ENCODE results near the gene LIG1. TPM values are rescaled to one million over a fixed set of nuclear protein-coding genes. Genes with fewer than 3 reads are reported as not detected.
"Not testable (repeated sequence)": the region's sequence is repeated elsewhere in the genome, so short reads cannot be mapped to it uniquely, and the experiment has no call there.

The LIG1 gene
- total RNA-seq, 1 donor, result 11.9 TPM

GRCh38 chr19:48090281-48090802 is 79.8 kb downstream of the LIG1 start:
- no peak overlapping the region for H3K27ac ChIP-seq (ENCODE audit: low read depth, low read length)
- H3K9me3 ChIP-seq (ENCODE audit: low read depth, low read length), result peaks cover 3% of the 10 kb centered on the region
- no peak overlapping the region for H3K4me3 ChIP-seq (ENCODE audit: insufficient read depth, low read length)
- H3K79me2 ChIP-seq (ENCODE audit: insufficient read depth, low read length), result no peaks in the 10 kb centered on the region
- H3K4me2 ChIP-seq (ENCODE audit: insufficient read depth, low read length), result no peak overlapping the region
- H3K4me1 ChIP-seq (ENCODE audit: insufficient read depth, low read length), result peaks cover 17% of the 10 kb centered on the region
- no peak for TF ChIP-seq CTCF (IDR thresholded peaks at IDR 0.05; ENCODE audit: extremely low read depth, low read depth, low read length)
- DNase-seq (ENCODE audit: insufficient read length, low spot score, missing footprints), result no peak
- H4K20me1 ChIP-seq (ENCODE audit: insufficient read depth, low read length), result no peaks in the 10 kb centered on the region
- no peak overlapping the region for H2AFZ ChIP-seq (ENCODE audit: low read length)
- no peaks in the 10 kb centered on the region for H3K36me3 ChIP-seq (ENCODE audit: insufficient read depth, low read length)
- H3K27me3 ChIP-seq (ENCODE audit: insufficient read depth, low read length), result peaks cover 20% of the 10 kb centered on the region

- DNase-seq (ENCODE audit: insufficient read length, low spot score, missing footprints); H3K27ac ChIP-seq (ENCODE audit: low read depth, low read length); H3K79me2 ChIP-seq (ENCODE audit: insufficient read depth, low read length): not testable (repeated sequence)
These were observed 81.2 kb downstream of the LIG1 start for GRCh38 chr19:48088991-48089390.

GRCh38 chr19:48085904-48086864 is 84.0 kb downstream of the LIG1 start:
- DNase-seq (ENCODE audit: insufficient read length, low spot score, missing footprints), result no peak
- Histone ChIP-seq H2AFZ (ENCODE audit: low read length) (no peak overlapping the region), H3K4me3 (ENCODE audit: insufficient read depth, low read length) (no peak overlapping the region), H3K9me3 (ENCODE audit: low read depth, low read length) (peaks cover 3% of the 10 kb centered on the region), H4K20me1 (ENCODE audit: insufficient read depth, low read length) (no peaks in the 10 kb centered on the region), H3K79me2 (ENCODE audit: insufficient read depth, low read length) (no peaks in the 10 kb centered on the region), H3K27me3 (ENCODE audit: insufficient read depth, low read length) (peaks cover 13% of the 10 kb centered on the region), H3K4me2 (ENCODE audit: insufficient read depth, low read length) (no peak overlapping the region), H3K4me1 (ENCODE audit: insufficient read depth, low read length) (peaks cover 17% of the 10 kb centered on the region), H3K36me3 (ENCODE audit: insufficient read depth, low read length) (no peaks in the 10 kb centered on the region), H3K27ac (ENCODE audit: low read depth, low read length) (no peak overlapping the region)
- TF ChIP-seq CTCF (IDR thresholded peaks at IDR 0.05; ENCODE audit: extremely low read depth, low read depth, low read length), result no peak

More at GRCh38 chr19:48088991-48089390, 81.2 kb downstream of the LIG1 start:
- H3K9me3 ChIP-seq (ENCODE audit: low read depth, low read length); H3K4me3 ChIP-seq (ENCODE audit: insufficient read depth, low read length); H2AFZ ChIP-seq (ENCODE audit: low read length); H4K20me1 ChIP-seq (ENCODE audit: insufficient read depth, low read length); H3K36me3 ChIP-seq (ENCODE audit: insufficient read depth, low read length); H3K4me2 ChIP-seq (ENCODE audit: insufficient read depth, low read length): not testable (repeated sequence)
- Histone ChIP-seq H3K4me1 (ENCODE audit: insufficient read depth, low read length) (peaks cover 17% of the 10 kb centered on the region), H3K27me3 (ENCODE audit: insufficient read depth, low read length) (peaks cover 20% of the 10 kb centered on the region)

GRCh38 chr19:48085076-48085475 is 85.1 kb downstream of the LIG1 start:
- no peaks in the 10 kb centered on the region for H3K9me3 ChIP-seq (ENCODE audit: low read depth, low read length)
- no peak overlapping the region for H2AFZ ChIP-seq (ENCODE audit: low read length)
- H3K27me3 ChIP-seq (ENCODE audit: insufficient read depth, low read length), result peaks cover 13% of the 10 kb centered on the region
- H3K27ac ChIP-seq (ENCODE audit: low read depth, low read length), result no peak overlapping the region
- no peak for TF ChIP-seq CTCF (IDR thresholded peaks at IDR 0.05; ENCODE audit: extremely low read depth, low read depth, low read length)
- DNase-seq (ENCODE audit: insufficient read length, low spot score, missing footprints), result no peak
- peaks cover 6% of the 10 kb centered on the region for H3K4me1 ChIP-seq (ENCODE audit: insufficient read depth, low read length)
- H3K36me3 ChIP-seq (ENCODE audit: insufficient read depth, low read length), result no peaks in the 10 kb centered on the region
- H3K79me2 ChIP-seq (ENCODE audit: insufficient read depth, low read length), result no peaks in the 10 kb centered on the region
- H3K4me2 ChIP-seq (ENCODE audit: insufficient read depth, low read length), result no peak overlapping the region
- no peaks in the 10 kb centered on the region for H4K20me1 ChIP-seq (ENCODE audit: insufficient read depth, low read length)
- no peak overlapping the region for H3K4me3 ChIP-seq (ENCODE audit: insufficient read depth, low read length)

Data from osteoblast (primary cell).